HEK293 (cell line): ENCODE measurements around the gene SECISBP2L.
A peak's percentile ranks its signal among the peaks of the same experiment; 100 is the strongest.
"Not testable (repeated sequence)": the region's sequence is repeated elsewhere in the genome, so short reads cannot be mapped to it uniquely, and the experiment has no call there.

Experiments
- CTCF ChIA-PET: fragments of 350-600 bp; formaldehyde crosslinking; extraction: SDS; loops from one replicate; lab custom pipeline; 2021; ENCODE audit warnings: antibody characterized with exemption; lab: Yijun Ruan, JAX
- POLR2A ChIA-PET: fragments of 300-600 bp; formaldehyde crosslinking; extraction: SDS; loops from one replicate; lab custom pipeline; 2020; ENCODE audit warnings: antibody characterized with exemption, inconsistent platforms; lab: Yijun Ruan, JAX
- H3K27ac ChIP-seq: fragments of 200-500 bp; sonication (Bioruptor generic); 2 replicates; pipeline ENCODE4 v1.5.1; 2014; ENCODE audit warnings: low read depth, low read length, control low read depth, inconsistent platforms; ENCODE audit errors: extremely low read depth
- H3K36me3 ChIP-seq, 2 experiments: fragments of 200-500 bp in 1 of 2; sonication (Bioruptor generic) in 1 of 2; 1 replicate in 1 of 2; 2 replicates in 1 of 2; pipeline ENCODE4 v1.5.1; 2014 to 2017; ENCODE audit warnings: inconsistent platforms in 2 of 2, low read length in 2 of 2; ENCODE audit not compliant: control insufficient read depth in 2 of 2, insufficient read depth in 1 of 2
- H3K4me1 ChIP-seq: fragments of 200-500 bp; sonication (Bioruptor generic); 2 replicates; pipeline ENCODE4 v1.5.1; 2014; ENCODE audit warnings: mild to moderate bottlenecking, low read length, inconsistent platforms; ENCODE audit not compliant: control insufficient read depth, insufficient read depth
- H3K4me3 ChIP-seq: 2 replicates; pipeline ENCODE4 v1.5.1; 2011; ENCODE audit warnings: low read depth, mild to moderate bottlenecking, control low read depth, low read length, moderate library complexity
- H3K9me3 ChIP-seq: fragments of 200-500 bp; sonication (Bioruptor generic); 2 replicates; pipeline ENCODE4 v1.5.1; 2014; ENCODE audit warnings: low read depth, low read length, inconsistent platforms; ENCODE audit not compliant: control insufficient read depth, insufficient read depth
- AEBP2 ChIP-seq: fragments of 450-650 bp; formaldehyde crosslinking; IDR thresholded peaks from 2 replicates; pipeline ENCODE4 v1.5.1; 2016; ENCODE audit warnings: missing biosample characterization, missing genetic modification characterization, borderline replicate concordance
- BCL11A ChIP-seq: fragments of 450-650 bp; formaldehyde crosslinking; IDR thresholded peaks from 2 replicates; pipeline ENCODE4 v1.5.1; 2016; ENCODE audit warnings: low read depth, missing biosample characterization, missing genetic modification characterization
- GLIS1 ChIP-seq: fragments of 450-650 bp; formaldehyde crosslinking; IDR thresholded peaks from 2 replicates; pipeline ENCODE4 v1.5.1; 2016; ENCODE audit warnings: missing biosample characterization, missing genetic modification characterization
- HOXA7 ChIP-seq: sonication (generic); formaldehyde crosslinking; IDR thresholded peaks from 2 replicates; pipeline ENCODE4 v1.8.1; 2022; ENCODE audit warnings: missing genetic modification reagents, borderline replicate concordance
- IKZF3 ChIP-seq: fragments of 450-650 bp; IDR thresholded peaks from 2 replicates; pipeline ENCODE4 v1.5.0; 2018; ENCODE audit warnings: missing biosample characterization, mild to moderate bottlenecking, missing genetic modification characterization, moderate library complexity
- SCRT1 ChIP-seq: fragments of 450-650 bp; formaldehyde crosslinking; IDR thresholded peaks from 2 replicates; pipeline ENCODE4 v1.5.1; 2016; ENCODE audit warnings: missing biosample characterization, missing genetic modification characterization, borderline replicate concordance
- YY2 ChIP-seq: fragments of 450-650 bp; formaldehyde crosslinking; IDR thresholded peaks from 2 replicates; pipeline ENCODE4 v1.5.1; 2016; ENCODE audit warnings: missing biosample characterization, missing genetic modification characterization
- ZBTB21 ChIP-seq: fragments of 450-650 bp; formaldehyde crosslinking; IDR thresholded peaks from 2 replicates; pipeline ENCODE4 v1.5.1; 2017; ENCODE audit warnings: missing biosample characterization, missing genetic modification characterization
- ZBTB49 ChIP-seq: fragments of 450-650 bp; formaldehyde crosslinking; IDR thresholded peaks from 2 replicates; pipeline ENCODE4 v1.5.1; 2016; ENCODE audit warnings: missing biosample characterization, missing genetic modification characterization, low read depth
- ZIC2 ChIP-seq: fragments of 450-650 bp; formaldehyde crosslinking; IDR thresholded peaks from 2 replicates; pipeline ENCODE4 v1.5.1; 2016; ENCODE audit warnings: missing biosample characterization, missing genetic modification characterization
- ZNF132 ChIP-seq: fragments of 450-650 bp; formaldehyde crosslinking; IDR thresholded peaks from 2 replicates; pipeline ENCODE4 v1.5.1; 2017; ENCODE audit warnings: missing biosample characterization, missing genetic modification characterization, borderline replicate concordance
- ZNF221 ChIP-seq: fragments of 450-650 bp; formaldehyde crosslinking; IDR thresholded peaks from 2 replicates; pipeline ENCODE4 v1.5.1; 2017; ENCODE audit warnings: missing biosample characterization, missing genetic modification characterization, borderline replicate concordance
- ZNF26 ChIP-seq: fragments of 450-650 bp; formaldehyde crosslinking; IDR thresholded peaks from 2 replicates; pipeline ENCODE4 v1.5.1; 2016; ENCODE audit warnings: missing biosample characterization, missing genetic modification characterization
- ZNF266 ChIP-seq: fragments of 450-650 bp; formaldehyde crosslinking; IDR thresholded peaks from 2 replicates; pipeline ENCODE4 v1.5.1; 2016; ENCODE audit warnings: missing biosample characterization, missing genetic modification characterization, low read depth
- ZNF580 ChIP-seq: fragments of 450-650 bp; formaldehyde crosslinking; IDR thresholded peaks from 2 replicates; pipeline ENCODE4 v1.5.1; 2016; ENCODE audit warnings: missing biosample characterization, missing genetic modification characterization
- ZNF600 ChIP-seq: fragments of 450-650 bp; formaldehyde crosslinking; IDR thresholded peaks from 2 replicates; pipeline ENCODE4 v1.5.1; 2016; ENCODE audit warnings: missing biosample characterization, missing genetic modification characterization
- ZNF624 ChIP-seq: fragments of 450-650 bp; formaldehyde crosslinking; IDR thresholded peaks from 2 replicates; pipeline ENCODE4 v1.5.1; 2017; ENCODE audit warnings: missing biosample characterization, missing genetic modification characterization
- ZNF629 ChIP-seq: fragments of 450-650 bp; formaldehyde crosslinking; IDR thresholded peaks from 2 replicates; pipeline ENCODE4 v1.5.1; 2017; ENCODE audit warnings: missing biosample characterization, missing genetic modification characterization
- ZNF76 ChIP-seq: fragments of 450-650 bp; formaldehyde crosslinking; IDR thresholded peaks from 2 replicates; pipeline ENCODE4; 2016; ENCODE audit warnings: low read depth, missing biosample characterization, missing genetic modification characterization, borderline replicate concordance

Gene SECISBP2L

GRCh38 chr15:48974882-48975281 is 71.4 kb downstream of the SECISBP2L start:
- POLR2A ChIA-PET, result interaction anchor here (2.0 kb wide), 1 partner anchor 11 kb away, joined by 9 read pairs; the partner anchor contains the start of gene SHC4
- TF ChIP-seq ZNF629 (tag by site-specific recombination) (no peak), BCL11A (tag by site-specific recombination) (no peak), ZNF624 (tag by site-specific recombination) (no peak), ZNF26 (tag by site-specific recombination) (no peak), SCRT1 (tag by site-specific recombination) (no peak), ZNF266 (tag by site-specific recombination) (no peak), ZNF580 (no peak), HOXA7 (CRISPR knock-in tag) (no peak), ZBTB21 (tag by site-specific recombination) (no peak), ZNF221 (tag by site-specific recombination) (no peak), ZNF600 (tag by site-specific recombination) (no peak), YY2 (tag by site-specific recombination) (no peak), ZBTB49 (tag by site-specific recombination) (no peak), ZNF76 (tag by site-specific recombination) (no peak)
- TF ChIP-seq, all 188 proteins: peak for 0
- Histone ChIP-seq H3K4me1 (no peaks in the 10 kb centered on the region), H3K27ac (no peak overlapping the region), H3K9me3 (no peaks in the 10 kb centered on the region), H3K36me3 (no peaks in the 10 kb centered on the region), H3K4me3 (no peak overlapping the region)
- CTCF ChIA-PET, result interaction anchor here (0.6 to 3.6 kb wide), 11 partner anchors 10 to 1272 kb away, joined by 3 to 34 read pairs (median 4); partner anchors contain the start of genes EID1 and SHC4

GRCh38 chr15:48972750-48973503 is 73.3 kb downstream of the SECISBP2L start:
- ChIA-PET CTCF (interaction anchor here (1.3 to 3.6 kb wide), 2 partner anchors 8 to 26 kb away, joined by 3 to 34 read pairs; partner anchors contain the start of gene SHC4), POLR2A (interaction anchor here (1.0 to 1.6 kb wide), 2 partner anchors 9 to 95 kb away, joined by 4 read pairs; partner anchors contain the start of genes EID1 and SHC4)
- Histone ChIP-seq H3K4me1 (no peaks in the 10 kb centered on the region), H3K27ac (no peak overlapping the region), H3K36me3 (no peaks in the 10 kb centered on the region), H3K4me3 (no peak overlapping the region), H3K9me3 (no peaks in the 10 kb centered on the region)
- no peak for TF ChIP-seq ZNF132
- TF ChIP-seq AEBP2 (tag by site-specific recombination), result no peak
- no peak for TF ChIP-seq IKZF3 (tag by site-specific recombination)
- peak; percentile 54; the same call in 1 of the 2 replicates for TF ChIP-seq GLIS1 (tag by site-specific recombination)
- TF ChIP-seq ZIC2, result 0 out of 2 replicates have a peak, but pooled peaks have one; percentile 36

GRCh38 chr15:48970926-48971325 is 75.3 kb downstream of the SECISBP2L start:
- POLR2A ChIA-PET, H3K4me1 ChIP-seq, H3K36me3 ChIP-seq, H3K27ac ChIP-seq, H3K9me3 ChIP-seq, H3K4me3 ChIP-seq: not testable (repeated sequence)
- CTCF ChIA-PET, result interaction anchor here (1.2 kb wide), 1 partner anchor 109 kb away, joined by 3 read pairs; no protein-coding TSS in a partner anchor
